Measurements from ENCODE around the gene CCDC158.
"Not testable (repeated sequence)": the region's sequence is repeated elsewhere in the genome, so short reads cannot be mapped to it uniquely, and the experiment has no call there.

The CCDC158 gene

DNA sequence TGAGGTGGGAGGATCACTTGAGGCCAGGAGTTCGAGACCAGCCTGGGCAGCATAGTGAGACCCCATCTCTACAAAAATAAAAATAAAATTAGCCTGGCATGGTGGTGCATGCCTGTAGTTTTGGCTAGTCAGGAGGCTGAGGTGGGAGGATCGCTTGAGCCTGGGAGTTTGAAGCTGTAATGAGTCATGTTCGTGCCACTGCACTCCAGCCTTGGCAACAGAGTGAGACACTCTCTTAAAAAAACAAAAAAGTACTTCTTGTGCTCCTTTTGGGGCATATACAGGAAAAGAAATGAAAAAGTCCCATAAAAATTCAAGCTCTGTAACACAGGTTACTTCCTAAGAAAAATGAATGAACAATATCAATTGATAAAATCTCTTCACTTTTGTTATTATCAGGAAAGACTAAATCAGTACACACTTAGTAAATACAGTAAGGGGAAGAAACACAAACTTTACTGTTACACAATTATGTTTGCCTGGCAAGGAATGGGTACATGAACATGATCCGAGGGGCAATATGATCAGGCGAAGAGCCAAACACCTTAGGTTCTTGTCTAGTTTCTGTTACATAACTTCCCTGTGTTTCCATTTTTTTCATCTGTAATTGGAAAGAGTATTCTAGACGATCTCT is 46.9 kb downstream of the CCDC158 start:
- no peak for DNase-seq (ENCODE audit: low read depth in 1 of 2, low spot score in 1 of 2)

DNA sequence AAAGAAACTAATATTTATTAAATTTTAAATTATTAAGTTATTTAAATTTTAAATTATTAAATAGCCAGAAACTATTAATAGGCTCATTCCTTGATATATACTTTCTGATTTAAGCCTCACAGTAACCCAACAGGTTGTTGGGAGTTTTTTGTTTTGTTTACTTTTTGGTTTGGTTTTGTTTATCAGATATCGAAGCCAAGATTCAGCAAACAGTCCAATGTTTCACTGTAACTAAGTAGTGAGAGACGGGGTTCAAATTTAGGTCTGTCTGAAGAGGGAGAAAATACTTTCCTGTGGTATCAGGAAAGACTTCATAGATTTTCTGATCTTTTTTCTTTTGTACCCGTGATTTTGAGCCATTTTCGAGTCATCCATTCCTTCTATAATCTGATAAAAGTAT is 54.2 kb downstream of the CCDC158 start:
- no peak for DNase-seq (ENCODE audit: low read depth in 1 of 2, low spot score in 1 of 2)

DNA sequence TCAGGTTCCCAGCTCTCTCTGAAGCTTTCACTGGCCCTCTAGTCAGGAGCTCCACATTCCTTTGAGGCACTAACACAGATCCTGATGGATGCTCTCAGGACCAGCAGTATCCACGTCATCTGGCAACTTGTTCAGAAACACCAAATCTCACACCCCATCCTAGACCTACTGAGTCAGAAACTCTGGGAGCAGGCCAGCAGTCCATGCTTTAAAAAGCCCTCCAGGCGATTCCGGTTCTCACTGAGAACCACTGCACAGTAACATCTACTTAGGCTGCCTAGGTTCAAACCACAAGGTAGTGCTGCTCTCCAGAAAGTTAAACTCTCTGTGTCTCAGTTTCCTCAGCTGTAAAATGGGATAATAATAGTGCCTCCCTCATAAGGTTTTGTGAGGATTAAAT is 55.3 kb downstream of the CCDC158 start:
- DNase-seq (ENCODE audit: low read depth in 1 of 2, low spot score in 1 of 2), result no peak

DNA sequence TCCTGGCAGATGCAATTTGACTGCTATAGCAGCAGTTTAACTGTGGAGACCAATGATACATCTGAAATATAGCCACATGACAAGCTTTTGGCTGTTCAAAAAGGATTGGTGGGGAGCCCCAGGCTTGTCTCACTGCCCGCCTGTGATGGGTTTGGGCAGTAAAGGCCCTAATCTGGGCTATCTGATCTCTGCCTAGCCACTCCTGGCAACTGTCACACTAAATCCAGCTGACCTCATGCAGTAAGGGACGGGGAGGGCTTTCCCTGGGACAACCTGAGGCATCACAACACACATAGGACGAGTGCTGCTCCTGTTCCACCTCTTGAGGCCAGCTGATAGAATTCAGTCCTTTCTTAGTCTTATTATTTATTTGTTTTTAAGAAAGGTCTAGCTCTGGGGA is 56.2 kb downstream of the CCDC158 start:
- DNase-seq (ENCODE audit: low read depth in 1 of 2, low spot score in 1 of 2), result no peak

DNA sequence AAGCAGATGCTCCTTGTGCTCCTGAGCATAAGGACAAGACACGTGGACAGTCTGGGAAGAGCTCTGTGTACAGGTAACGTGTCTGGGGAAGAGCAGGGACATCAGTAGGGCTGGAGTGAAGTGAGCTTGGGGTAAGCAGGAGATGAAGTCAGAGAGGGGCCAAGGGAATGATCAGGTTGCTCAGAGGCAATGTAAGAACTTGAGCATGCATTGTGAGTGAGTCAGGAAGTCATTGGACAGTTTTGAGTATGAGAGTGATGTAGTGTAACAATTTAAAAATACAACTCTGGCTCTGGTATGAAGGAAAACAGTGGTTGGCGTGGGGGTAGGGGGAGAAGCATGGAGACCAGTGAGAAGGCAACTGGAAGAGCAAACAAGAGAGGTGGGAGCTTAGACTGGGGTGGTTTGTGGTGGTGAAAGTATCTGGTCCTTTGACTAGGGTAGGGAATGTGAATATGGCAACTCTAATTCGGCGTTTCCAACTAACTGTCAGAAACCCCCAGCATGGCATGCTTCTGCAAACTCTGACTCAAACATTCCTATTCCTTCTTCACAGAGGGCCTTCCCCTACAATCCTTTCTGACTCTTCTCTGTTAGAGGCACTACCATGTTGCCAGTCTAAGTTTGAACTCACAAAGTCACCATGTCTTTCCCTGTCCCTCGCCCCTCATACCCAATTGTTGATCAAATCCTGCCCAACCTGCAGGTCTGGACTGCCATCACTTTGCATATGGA is 57.2 kb downstream of the CCDC158 start:
- DNase-seq (ENCODE audit: low read depth in 1 of 2, low spot score in 1 of 2), result no peak

DNA sequence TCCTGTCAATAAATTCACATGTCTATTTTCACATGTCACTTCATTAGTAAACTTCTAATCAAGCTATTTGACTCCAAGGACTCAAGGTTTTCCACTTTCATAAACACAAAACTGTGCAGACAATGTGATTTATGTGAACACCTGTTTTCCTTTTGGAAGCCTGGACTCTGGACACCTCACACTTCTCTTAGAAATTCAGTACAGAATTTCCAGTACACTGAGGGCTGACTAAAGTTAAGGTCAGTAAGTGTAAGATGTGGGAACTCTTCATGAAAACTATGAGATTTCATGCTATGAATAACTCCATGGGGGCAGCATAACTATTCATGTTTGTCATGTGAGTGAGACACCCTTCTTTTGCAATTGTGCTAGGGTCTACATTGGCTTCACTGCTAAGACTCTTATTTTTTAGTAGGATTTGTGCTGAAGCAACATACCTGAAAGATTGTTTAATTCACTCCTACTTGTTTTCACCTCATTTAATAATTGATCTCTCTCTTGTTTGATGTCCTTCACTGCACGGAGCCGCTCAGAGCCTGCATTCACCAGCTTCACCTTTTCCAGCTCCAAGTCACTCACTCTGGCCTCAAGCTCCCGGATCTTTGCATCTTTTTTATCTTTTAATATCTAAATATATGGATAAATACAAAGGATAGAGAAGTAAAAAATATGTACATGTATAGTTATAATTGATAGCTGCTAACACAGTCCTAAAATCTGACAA is 59.1 kb downstream of the CCDC158 start:
- DNase-seq (ENCODE audit: low read depth in 1 of 2, low spot score in 1 of 2), result no peak

DNA sequence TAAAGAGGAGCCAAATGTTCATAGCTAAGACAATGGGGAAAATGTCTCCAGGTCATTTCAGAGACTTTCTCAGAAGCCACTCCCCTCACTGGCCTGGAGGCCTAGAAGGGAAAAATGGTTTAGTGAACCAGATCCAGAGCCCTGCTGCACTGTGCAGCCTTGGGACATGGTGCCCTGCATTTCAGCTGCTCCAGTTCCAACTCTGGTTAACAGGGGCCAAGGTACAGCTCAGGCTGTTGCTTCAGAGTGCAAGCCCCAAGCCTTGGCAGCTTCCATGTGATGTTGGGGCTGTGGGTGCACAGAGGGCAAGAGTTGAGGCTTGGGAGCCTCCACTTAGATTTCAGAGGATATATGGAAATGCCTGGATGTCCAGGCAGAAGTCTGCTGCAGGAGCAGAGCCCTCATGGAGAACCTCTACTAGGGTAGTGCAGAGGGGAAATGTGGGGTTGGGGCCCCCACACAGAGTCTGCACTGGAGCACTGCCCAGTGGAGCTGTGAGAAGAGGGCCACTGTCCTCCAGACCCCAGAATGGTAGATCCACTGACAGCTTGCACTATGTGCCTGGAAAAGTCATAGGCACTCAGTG is 61.0 kb downstream of the CCDC158 start:
- not testable (repeated sequence) for DNase-seq (ENCODE audit: low read depth in 1 of 2, low spot score in 1 of 2)

DNA sequence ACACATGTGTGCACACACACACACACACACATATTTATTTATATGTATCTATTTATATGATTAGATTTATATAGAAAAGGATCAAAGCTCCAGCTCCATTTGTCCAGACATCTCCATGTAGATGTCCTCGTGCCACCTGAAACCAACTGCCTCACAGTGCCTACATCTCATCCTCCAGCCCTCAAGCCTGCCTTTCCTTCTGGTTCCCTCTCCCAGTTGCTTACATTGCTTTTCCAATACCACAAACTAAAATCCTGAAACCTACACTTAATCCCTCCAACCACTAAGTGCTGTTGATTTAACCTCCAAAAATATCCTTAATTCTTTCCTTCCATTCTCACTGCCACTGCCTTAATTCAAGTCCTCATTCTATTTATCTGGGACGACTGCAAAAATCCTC is 63.0 kb downstream of the CCDC158 start:
- no peak for DNase-seq (ENCODE audit: low read depth in 1 of 2, low spot score in 1 of 2)

DNA sequence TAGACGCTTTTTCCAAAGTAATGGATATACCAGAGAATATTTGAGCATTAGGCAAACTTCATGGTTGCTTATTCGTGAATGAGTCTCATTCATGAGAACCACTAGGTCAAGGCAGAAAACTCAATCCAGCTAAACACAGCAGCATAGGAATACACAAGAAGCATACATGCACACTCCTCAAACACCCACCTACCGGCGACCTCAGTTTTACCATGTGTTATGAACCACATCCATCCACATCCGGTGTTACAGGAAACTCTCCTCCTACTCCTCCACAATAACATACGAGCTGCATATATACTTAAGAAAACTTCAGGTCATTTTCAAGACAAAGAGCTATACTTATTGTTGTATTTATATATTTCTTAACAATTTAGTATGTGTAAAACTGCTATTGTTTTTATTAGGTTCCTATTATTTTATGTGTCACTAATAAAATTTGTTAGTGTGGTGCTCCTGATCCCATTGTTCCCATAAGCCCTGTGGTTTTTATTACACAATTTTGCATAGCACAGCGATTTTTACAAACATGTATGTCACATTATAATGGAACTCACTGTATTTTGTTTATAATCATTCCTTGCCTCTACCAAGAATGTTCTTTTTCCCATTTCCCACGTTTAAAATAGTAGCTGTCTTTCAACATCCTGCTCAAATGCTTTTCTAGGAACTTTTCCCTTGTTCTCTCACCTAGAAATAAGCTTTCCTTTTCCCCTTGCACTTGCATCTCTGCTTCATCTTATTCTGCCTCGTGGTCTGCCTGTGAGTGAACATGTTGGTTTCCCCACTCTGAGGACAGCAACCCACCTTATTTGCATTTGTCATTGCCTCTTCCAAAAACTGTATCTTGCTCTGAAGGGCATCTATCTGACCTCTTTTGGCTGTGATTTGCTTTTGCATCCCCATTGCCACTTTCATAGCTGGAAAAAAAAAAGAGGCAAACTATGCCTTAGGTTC is 66.1 kb downstream of the CCDC158 start:
- DNase-seq (ENCODE audit: low read depth in 1 of 2, low spot score in 1 of 2), result no peak

DNA sequence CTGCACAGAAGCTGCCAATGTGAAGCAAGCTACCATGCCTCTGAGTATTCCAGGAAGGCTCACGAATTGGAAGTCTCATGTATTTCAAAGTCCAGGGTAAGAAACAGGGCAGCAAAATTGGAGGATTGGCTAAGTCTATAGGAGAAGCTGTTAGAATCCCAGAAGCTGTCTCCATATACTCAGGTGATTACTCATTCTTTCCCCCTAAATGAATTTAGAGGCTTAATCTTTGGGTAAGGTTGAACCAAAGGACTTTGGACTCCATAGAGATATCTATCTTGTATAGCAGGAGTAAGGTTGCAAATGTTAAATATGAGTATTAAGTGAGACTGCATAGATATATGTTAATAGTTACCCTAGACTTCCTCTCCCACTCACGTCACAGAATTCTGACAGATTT is 78.1 kb downstream of the CCDC158 start:
- DNase-seq (ENCODE audit: low read depth in 1 of 2, low spot score in 1 of 2), result no peak

DNA sequence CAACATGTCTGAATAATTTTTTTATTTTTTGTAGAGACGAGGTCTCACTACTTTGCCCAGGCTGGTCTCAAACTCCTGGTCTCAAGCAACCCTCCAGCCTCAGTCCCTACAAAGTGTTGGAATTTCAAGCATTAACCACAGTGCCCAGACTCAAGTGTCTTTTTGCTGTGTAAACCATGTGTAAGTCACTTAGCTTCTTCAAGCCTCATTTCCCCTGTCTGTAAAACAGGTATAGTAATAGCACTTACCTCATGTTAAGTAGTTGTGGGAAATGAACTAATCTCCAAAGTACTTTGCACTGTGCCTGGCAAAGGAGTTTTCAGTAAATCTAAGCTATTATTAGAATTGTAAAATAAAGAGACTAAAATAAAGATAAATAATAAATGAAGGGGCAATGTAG is 78.8 kb downstream of the CCDC158 start:
- no peak for DNase-seq (ENCODE audit: low read depth in 1 of 2, low spot score in 1 of 2)

DNA sequence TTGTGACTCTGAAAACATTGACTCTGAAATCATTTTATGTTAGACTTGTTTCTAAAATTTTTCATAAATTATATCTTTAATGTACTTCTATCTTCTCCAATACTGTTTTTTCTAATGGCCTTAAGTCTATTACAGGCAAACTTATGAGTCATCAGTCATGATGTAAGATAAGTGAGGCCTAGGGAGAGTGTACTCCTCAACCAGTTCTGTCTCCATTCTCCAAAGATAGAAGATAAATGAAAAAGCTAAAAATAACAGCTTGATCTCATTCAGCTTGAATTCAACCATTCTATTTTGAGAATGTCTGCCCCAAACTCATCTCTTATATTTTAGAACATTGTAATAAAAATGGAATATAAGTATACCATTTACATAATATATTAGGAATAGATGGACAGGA is 79.9 kb downstream of the CCDC158 start:
- no peak for DNase-seq (ENCODE audit: low read depth in 1 of 2, low spot score in 1 of 2)

DNA sequence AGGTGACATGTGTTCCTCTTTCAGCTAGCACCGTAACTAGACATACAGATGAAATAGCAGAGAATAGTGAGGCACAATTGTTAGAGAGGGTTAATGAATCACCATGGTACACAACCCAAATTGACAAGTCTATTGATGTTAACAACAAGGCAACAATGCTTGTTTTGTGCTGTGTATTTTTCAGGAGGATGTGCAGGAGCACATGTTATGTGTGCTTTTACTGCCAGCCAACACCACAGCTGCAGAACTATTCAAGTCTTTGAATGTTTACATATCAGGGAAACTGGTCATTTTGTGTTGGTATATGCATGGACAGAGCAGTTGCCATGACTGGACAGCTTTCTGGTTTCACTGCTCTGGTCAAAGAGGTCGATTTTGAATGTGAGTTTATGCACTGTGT is 81.6 kb downstream of the CCDC158 start:
- DNase-seq (ENCODE audit: low read depth in 1 of 2, low spot score in 1 of 2), result no peak

DNA sequence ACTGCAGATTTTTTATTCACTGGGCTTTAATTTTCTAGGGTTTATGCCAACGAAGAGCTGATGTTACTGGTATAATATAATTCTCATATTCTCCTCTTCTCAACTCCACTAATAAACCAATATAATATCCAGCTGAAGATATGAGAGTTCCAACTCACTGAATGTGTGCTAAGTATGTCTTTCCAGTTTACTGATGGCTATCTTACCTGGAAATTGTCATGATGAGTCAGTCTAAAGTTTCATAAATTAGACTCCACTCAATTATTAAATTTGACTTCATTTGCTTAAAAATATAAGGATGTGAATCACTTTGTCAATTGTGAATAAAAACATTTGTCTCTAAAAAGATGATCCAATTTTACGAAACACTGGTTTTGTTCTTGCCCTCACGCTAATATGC is 86.1 kb downstream of the CCDC158 start:
- DNase-seq (ENCODE audit: low read depth in 1 of 2, low spot score in 1 of 2), result no peak

DNA sequence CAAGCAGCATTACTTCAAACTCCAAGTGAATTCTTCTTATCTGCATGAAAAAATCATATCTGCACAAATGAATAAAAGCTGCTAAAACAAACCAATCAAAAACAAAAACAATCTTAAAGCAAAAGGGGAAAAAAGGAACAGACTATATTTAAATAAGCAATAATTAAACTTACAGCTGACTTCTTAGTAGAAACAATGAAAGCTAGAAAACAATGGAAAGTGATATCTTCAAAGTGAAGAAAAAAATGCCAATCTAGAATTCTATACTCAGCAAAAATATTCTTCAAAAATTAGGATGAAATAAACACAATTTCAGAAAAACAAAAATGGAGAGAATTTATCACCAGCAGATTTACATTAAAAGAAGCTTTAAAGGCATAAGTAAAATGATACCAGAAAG is 94.4 kb downstream of the CCDC158 start:
- no peak for DNase-seq (ENCODE audit: low read depth in 1 of 2, low spot score in 1 of 2)

DNA sequence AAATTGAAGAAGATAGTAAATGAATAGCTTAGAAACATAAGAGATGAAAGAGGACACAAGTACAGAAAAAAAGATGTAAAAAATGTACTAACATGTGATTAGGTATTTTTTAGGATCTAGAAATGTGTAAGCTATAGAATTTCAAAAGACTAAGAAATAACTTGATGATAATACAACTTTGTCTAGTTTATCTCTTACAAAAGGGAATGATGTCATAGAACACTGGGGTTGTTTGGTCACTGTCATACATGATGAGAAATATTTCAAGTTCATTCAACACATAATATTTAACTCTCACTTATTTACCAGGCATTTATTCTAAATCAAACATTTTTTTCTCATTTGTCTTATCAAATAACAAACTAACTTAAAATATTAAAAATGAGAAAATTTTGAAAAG is 95.9 kb downstream of the CCDC158 start:
- no peak for DNase-seq (ENCODE audit: low read depth in 1 of 2, low spot score in 1 of 2)

DNA sequence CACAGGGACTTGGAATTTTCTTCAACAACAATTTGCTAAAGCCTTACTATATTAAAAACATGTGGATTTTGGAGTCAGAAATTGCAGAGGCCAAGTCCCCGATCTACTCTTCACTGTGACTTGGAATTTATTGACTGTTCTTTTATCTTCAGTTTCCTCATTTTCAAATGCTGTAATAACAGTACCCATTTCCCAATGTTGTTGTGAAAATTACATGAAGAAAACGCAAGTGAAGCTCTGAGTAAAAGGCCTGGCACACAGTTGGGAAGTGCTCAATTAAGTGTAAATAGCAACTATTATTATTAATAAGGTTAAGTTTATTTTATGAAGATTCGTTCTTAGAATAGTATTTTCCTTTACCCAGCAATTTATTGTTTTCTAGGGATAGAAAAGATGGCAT is 98.7 kb downstream of the CCDC158 start:
- DNase-seq (ENCODE audit: low read depth in 1 of 2, low spot score in 1 of 2), result no peak

DNA sequence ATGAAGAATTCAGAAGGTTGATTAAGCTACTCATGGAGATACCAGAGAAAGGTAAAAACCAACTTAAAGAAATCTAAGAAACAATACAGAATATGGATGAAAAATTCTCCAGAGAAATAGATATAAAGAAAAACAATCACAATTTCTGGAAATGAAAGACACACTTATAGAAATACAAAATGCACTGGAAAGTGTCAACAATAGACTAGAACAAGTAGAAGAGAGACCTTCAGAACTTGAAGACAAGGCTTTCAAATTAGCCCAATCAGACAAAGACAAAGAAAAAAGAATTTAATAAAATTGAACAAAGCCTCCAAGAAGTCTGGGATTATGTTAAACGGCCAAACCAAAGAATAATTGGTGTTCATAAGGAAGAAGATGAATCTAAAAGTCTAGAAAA is 104.8 kb downstream of the CCDC158 start:
- DNase-seq (ENCODE audit: low read depth in 1 of 2, low spot score in 1 of 2), result no peak

DNA sequence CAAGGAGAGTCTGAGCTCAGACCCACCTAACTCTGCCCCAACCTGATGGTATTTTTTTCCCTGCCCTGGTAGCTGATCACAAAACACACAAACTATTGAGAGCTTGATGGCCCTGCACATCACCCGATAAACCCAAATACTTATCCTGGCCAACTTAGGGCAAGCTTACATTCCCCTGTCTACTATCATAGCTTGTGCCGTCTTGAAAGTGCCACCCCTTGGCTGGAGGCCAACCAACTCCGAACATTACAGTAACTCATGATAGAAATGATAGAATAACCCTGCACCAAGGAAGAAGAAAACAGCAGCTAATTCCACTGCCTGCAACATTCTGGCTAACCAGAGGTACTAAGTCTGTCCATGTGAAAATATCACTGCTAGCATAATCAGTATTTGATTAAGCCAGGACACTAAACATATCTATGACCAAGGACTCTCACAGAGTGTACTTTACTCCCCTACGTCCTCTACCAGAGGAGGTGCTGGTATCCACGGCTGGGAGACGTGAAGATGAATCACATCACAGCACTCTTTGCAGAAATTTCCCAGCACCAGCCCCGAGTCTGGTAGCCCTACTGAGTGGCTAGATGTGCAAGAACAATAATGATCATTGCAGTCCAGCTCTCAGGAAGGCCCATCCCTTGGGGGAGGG is 105.5 kb downstream of the CCDC158 start:
- no peak for DNase-seq (ENCODE audit: low read depth in 1 of 2, low spot score in 1 of 2)

DNA sequence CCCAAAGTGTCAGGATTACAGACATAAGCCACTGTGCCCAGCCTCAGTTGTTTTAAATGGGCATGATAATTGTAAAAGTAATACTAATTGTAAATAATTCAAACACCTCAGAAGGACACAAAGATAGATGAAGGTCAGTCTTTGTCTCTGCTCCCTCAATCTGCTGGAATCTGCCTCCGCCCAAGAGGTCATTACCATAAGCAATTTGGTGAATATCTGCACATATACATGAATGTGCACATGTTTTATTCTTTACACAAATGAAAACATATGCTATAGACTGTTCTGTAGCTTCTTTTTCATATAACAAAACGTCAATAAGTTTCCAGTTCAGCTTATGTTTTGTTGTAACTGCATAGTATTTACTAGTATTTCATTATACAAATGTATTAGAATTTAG is 107.4 kb downstream of the CCDC158 start:
- no peak for DNase-seq (ENCODE audit: low read depth in 1 of 2, low spot score in 1 of 2)
